WTC11 (cell line): ENCODE measurements around the gene NPIPB13.
"Not testable (repeated sequence)": the region's sequence is repeated elsewhere in the genome, so short reads cannot be mapped to it uniquely, and the experiment has no call there.

ENCODE experiments used
- FOXJ3 ChIP-seq: sonication (generic); formaldehyde crosslinking; IDR thresholded peaks from 2 replicates; pipeline ENCODE4 v1.9.0; 2021; ENCODE audit warnings: missing genetic modification reagents, mild to moderate bottlenecking, borderline replicate concordance
- ZNF232 ChIP-seq: sonication (generic); formaldehyde crosslinking; IDR thresholded peaks from 2 replicates; pipeline ENCODE4 v1.8.0; 2022; ENCODE audit warnings: mild to moderate bottlenecking, missing genetic modification reagents
- TF ChIP-seq, protein P1 (sequence below): fragments of 250-450 bp; sonication (Bioruptor Pico); conservative IDR thresholded peaks from 2 replicates; pipeline ENCODE4 v1.9.0; 2021; ENCODE audit warnings: mild to moderate bottlenecking

DNA sequence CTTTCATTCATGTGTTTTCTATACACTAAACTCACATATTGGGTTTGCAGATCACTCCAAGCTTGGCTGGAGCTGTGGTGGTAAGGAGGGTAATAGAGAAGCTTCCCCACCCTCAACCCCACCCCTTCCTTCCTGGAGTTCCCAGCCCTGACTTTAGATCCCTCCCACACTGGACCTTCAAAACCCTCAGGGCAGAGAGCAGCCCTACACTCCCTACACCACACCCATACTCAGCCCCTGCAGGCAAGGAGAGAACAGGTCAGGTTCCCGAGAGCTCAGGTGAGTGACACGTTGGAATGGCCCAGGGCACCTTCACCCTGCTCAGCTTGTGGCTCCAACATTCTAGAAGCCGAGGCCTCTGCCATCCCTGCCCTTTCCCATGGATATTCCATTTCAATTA, 49.2 kb downstream of the NPIPB13 start, which contains the start of gene SULT1A3:
- TF ChIP-seq ZNF232; FOXJ3 (CRISPR knock-in tag): not testable (repeated sequence)
- TF ChIP-seq, protein P1, sequence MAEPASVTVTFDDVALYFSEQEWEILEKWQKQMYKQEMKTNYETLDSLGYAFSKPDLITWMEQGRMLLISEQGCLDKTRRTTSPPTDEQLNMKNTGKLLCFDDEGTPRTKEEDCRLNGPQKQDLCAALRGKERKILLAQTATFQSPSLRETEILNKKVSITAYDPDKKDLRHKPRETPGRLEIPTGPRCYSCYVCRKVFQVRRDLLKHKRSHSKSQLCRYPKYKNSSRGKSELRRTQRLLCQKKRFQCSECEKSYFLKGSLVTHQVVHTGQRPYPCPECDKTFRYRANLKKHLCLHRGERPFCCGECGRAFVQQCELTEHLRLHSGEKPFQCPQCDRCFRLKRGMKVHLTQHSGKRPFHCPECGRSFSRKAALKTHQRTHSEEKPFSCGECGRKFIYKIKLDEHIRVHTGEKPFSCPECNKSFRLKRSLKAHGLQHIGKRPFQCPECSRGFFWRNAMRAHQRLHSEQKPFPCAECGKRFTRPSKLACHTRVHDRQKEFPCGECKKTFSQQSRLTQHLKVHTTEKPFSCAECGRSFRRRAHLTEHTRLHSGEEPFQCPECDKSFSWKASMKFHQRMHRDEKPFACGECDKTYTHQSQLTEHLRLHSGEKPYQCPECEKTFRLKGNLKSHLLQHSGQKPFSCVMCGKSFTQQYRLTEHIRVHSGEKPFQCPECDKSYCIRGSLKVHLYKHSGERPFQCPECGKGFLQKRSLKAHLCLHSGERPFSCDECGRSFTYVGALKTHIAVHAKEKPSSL (CRISPR knock-in tag) = not testable (repeated sequence)
